GM18858 (cell line): ENCODE results near the gene OTULIN.

ENCODE experiments used
- ATAC-seq: cut with Tn5 transposase; IDR thresholded peaks from one replicate; pipeline ENCODE4 v1.9.1; 2021; ENCODE audit not compliant: unreplicated experiment

The OTULIN gene

DNA sequence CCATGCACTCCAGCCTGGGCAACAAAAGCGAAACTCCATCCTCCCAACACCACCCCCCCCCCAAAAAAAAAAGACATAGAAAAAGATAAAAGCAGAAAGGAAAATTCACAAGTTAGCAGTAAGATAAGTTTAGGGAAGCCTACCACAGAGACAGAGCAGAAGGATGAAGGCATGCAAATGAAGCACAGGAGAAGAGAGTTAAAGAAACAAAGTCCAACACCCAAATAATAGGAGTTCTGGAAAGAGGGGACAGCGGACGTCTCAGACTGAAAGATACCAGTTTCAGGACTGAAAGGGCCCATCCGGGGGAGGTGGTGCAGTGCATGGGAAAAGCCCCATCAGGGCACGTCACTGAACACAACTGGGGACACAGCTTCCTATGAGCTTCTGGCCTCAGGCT, 54.3 kb downstream of the OTULIN start:
- ATAC-seq, result no peak

DNA sequence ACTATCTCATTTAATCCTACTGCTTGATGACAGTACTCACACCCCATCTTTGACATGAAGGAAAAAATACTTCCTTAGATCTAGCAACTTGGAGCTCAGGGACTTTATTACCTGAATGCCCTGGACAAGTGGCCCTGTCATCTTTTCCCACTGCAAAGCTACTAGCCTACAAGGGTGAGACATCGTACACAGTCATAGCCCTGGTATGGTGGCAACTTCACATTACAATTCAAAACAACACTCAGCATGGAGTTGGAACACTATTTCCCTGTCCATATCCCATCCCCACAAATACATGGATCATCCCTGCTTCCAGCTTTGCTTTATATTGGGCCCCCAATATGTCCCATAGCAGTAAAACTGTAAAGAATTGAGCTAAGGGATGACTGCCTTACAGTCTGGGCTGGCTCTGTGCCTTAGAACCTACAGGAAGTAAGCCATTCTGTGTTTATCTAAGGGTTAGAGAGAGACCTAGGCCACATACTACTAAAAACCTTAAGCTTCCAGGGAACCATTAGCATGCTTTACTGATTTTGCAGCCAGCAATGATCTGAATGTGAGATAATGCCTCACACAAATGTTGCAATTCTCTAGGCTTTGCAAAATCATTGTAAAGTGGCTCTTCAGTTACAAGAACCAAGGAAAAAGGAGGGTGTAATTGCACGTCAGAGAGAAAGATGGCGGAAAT, 55.9 kb downstream of the OTULIN start:
- no peak for ATAC-seq

DNA sequence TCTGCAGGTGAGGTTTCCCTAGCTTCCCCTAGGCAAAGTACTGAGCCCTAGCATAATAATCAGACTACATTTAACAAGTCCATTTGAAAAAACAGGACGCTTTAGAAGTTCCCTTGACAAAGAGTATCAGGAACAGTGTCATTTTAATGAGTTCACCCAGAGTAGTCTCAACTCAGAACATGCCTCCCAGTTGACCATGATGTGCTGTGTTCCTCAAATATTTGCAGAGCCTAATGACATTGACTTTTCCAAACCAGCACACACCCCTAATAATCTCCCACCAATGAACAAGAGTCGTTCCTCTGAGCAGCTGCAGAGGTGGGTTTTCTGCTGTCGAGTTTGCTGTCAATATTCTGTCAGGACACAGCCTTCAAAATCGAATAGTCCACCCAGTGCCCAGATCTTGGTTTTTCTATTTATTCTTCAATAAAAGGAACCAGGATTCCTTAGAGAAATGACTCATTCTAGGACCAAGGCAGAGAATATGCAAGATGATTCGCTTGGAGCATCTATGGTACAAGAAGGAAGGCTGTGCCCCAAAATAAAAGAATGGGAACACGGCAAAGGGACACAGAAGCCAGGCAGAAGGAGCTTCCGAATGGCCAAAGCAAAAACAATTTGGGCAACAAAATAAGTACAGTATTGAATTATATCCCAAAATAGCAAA, 57.6 kb downstream of the OTULIN start:
- ATAC-seq, result no peak

DNA sequence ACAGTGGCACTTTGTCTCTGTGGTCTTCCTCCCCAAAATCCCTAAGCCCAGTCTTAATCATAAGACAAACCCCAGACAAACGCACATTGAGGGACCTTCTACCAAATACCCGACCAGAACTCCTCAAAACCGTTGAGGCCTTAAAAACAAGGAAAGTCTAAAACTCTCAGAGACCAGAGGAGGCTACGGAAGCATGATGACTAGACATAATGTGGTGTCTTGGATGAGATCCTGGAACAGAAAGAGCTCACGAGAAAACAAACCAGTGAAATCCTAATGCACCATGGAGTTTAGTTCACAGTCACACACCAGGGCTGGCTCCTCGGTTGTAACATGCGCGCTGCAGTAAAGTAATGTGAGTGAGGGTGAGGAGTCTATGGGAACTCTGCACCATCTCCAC, 58.4 kb downstream of the OTULIN start:
- no peak for ATAC-seq

DNA sequence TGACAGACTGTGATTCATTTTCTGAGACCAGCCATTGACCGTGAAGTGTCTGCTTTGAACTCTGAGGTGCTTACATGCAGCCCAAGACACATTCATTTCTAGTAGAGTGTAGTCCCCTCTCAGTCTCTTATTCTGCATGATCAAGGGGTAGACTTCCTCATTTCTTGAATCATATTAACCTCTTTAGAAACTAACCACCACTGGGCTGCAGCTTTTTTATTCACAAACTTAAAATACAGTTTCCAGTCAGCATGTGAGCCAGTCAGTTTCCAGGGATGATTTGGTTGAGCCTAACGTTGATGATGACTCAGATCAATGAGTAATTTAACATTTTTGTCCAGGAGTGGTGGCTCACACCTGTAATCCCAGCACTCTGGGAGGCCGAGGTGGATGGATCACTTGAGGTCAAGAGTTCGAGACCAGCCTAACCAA, 59.2 kb downstream of the OTULIN start:
- no peak for ATAC-seq

DNA sequence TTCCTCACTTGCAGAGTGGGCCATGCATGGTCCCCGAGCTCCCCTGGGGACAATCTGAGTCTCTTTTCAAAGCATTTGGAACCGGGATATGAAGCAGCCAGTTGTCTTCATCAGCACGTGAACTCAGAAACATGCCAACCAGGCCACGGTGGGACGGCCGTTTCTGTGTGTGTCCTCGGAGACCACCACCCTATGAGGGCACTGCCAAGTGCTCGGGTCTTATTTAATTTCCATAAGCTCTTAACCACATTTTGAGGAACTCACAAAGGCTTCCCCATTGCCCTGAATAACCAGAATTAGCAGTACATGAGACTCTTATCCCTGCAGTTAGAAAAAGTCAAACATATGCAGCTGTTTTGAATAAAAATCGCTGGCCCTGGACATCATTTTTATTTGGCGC, 60.1 kb downstream of the OTULIN start:
- ATAC-seq, result no peak

DNA sequence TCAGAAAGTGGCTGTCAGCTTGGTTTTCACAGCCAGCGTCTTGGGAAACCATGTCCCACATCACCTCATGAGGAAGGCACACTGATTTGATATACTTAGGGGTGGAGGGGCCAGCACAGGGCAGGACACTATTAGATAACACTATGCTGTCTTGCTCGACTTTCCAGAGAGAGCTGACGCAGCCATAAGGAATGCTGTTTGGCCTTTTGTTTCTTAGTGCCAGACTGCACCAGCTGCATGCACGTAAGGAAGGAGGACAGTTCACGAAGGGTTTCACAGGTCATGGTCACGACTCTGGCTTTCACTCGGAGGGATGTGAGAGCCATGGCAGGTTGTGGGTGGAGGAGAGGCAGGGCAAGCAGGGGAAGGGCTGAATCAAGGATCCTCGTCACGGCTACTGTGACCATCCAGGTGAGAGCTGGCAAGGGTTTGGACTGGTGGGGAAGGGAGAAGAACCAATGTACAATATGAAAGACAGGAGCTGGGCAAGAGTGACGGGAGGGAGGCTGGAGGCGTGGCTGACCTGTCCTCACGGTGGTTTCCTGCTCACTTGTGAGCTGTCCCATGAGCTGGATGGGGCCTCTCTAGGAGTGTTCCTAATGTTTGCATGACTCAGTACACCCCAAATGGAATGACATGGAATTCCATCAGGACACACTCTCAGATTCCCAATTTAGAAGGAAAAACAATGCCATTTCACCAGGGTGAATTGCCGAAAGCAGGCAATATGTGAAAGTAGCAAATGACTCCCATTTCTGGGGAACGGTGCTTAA, 61.7 kb downstream of the OTULIN start:
- ATAC-seq, result no peak

DNA sequence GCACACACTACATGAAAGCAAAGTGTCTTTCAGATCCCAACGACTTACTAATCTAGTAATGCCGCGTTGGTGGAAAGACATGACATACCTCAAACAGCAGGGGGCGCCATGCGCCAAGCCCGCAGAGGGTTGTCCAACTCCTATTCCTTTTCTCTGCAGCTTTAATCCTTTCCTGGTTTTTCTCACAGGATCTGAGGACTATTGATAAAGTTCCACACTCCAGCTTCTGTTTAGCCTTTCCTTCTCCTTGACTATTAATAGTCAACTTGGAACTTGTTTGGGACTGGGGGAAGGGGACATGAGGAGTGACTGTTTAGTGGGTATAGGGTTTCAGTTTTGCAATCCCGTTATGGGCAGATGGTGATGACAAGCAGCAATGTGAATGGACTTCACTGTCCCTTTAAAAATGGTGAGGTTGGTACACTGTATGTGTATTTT, 62.9 kb downstream of the OTULIN start:
- ATAC-seq, result peak; percentile 75

DNA sequence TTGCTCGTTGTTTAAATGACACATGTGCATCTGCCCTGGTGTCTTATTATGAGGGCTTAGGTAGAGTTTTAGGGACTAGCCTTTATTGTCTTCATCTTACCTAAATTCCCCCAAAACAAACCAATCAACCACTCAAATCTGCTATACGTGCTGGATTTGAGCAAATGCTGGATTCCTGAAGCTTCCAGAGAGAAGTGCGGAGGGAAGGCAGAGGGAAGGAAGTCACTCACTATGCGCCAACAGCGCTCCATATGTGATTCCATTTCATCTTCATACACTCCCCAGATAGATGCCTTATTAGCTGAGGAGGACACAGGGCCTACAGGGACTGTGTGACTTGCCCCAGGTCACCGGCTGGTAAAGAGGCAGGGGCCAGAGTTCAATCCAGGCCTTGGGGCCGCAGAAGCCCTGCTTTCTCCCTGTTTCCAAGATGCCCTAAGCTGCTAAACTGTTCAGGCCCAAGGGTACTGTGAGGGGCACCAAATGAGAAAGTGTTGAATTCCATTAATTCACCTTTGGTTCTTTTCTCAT, 63.5 kb downstream of the OTULIN start:
- ATAC-seq, result no peak

DNA sequence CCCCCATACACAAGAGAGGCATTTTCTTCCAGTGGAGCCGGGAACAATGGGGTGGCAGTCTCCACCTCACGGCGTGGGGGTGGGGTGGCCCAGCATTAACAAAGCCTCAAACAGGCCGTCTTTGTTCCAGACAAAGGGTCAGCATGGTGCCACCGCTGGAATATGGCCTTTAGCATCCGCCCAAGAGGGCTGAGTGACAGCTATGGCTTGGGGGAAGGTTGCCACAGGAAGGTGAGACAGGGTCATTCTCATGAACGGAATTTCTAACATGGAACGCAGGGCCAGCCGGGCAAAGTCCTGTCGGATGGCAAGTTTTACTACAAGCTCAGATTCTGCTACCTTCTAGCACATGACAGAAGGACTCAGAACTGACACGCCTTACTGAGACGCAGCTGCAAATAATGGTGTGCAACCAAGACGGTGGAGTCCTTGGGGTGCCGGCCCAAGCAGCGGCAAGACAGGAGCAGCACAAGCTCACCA, 64.0 kb downstream of the OTULIN start:
- ATAC-seq, result no peak

DNA sequence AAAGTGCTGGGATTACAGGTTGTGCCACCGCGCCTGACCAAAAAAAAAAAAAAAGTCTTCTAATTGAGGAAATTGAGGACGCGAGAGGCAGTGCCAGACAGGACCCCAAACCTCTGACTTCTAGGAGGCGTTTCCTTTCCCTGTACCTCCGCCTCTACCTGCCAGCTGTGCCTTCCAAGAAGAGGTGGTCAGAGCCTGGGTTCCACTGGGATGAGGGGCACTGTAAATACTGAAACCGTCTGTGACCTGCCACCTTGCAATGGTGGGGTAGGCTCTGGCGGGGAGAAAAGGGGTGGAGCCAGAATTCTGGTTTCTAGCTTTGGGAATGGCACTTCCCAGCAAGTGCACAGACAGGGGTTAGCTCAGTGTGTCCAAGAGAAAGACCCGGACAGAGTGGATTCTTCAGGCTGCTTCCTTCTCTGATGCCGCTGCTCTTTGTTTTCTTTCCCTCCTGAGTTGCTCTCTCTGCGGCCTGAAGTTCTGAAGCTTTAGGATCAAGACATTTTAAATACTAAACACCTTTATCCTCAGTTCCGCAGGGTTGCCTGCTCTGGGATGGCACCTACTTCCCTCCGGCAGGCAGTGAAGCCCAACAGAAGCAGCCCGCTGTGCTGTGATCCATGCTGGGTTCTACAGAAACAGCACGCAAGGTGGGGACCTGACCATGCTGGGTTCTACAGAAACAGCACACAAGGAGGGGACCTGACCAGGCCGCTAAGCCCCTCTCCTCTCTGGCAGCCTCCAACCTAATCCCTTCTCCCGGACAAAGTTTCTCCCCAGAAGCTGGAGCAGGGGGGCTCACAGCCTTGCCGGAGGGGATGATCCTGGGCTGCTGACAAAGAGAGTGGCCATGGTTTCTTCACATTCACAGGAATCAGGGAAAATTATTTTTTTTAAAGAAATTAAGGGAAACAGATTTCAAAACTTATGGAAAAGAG, 65.2 kb downstream of the OTULIN start:
- ATAC-seq, result no peak

DNA sequence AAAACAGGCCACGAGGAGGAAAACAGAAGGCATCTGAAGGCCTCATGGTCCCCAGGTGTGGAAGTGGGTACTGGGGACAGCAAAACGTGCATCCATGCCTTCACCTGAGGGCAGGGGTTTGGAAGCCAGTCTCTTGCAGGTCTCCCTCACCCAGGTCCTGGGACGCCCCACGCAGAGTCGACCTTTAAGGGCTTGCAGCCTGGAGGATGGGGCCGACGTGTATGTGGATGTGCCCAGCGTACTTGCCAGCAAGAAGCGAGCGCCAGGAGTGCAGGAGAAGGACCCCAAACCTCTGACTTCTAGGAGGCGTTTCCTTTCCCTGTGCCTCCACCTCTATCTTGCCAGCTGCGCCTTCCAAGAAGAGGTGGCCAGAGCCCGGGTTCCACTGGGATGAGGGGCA, 65.9 kb downstream of the OTULIN start:
- no peak for ATAC-seq

DNA sequence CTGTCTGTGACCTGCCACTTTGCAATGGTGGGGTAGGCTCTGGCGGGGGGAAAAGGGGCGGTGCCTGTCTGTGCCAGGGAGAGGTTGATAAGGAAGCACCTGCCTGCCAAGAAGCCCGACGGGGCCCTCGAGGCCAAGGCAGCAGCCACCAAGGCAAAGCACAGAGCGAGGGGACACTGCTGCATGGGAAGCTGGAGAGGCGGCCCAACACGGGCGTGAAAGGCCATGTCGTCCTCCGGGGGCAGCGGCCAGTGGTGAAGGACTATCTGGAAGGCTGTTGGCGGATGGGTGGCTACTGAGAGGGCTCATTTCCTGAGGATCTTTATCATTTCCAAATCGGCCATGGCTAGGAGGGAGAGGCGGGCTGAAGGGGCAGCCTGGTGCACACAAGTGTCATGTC, 66.4 kb downstream of the OTULIN start:
- ATAC-seq, result no peak

DNA sequence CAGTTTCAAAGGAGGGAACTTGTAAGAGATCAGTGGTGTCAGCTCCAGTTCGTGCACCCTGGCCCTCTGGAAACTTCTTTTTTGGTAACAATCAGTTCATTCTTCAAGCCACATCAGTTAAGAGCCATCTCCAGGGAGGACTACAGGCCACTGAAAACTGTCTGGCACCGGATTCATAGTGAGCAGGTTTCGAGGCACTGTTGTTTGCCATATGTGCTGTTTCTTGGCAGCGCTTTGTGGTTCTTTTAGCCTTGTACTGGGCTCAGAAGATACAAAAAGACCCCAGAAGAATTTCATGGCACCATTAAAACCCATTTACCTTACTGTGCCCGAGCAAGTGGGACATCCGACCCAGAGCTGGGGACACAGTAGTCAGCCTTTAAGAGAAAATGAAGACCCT, 68.5 kb downstream of the OTULIN start:
- ATAC-seq, result no peak

DNA sequence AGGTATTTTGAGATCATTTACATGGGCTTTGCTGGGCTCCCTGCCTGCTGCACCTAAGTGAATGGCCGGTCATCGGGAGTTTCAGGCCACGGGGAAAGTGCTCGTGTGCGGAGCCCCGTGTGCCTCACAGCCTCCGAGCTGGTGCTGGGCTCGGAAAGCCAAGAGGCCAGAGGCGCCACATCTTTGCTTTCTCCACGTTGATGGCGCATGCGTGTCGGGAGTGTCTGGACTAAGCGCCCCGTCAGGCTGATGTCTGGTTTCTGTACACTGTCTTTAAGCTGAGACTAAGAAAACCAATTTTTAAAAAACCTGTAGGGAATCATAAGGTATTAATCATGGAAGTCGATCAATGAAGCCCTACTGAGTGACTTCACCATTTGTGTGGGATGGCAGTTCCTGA, 69.1 kb downstream of the OTULIN start:
- no peak for ATAC-seq

DNA sequence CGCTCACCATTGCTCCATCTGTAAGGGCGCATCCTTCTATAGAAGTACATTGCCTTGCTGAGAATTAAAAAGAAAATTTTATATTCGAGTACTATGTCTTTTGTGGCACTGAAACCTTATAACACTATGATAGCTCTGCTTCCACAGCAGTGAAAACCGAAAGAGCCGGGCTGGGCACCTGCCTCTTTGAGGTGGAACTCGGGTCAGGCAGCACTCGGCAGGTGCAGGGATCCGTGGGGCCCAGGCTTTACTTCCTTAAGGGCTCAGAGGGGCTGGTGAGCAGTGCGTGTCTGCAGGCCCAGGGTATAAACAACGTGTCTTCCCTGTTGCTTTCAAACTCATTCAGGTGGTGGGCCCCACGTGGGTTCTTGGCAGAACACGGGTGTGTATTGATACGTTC, 69.9 kb downstream of the OTULIN start:
- ATAC-seq, result no peak

DNA sequence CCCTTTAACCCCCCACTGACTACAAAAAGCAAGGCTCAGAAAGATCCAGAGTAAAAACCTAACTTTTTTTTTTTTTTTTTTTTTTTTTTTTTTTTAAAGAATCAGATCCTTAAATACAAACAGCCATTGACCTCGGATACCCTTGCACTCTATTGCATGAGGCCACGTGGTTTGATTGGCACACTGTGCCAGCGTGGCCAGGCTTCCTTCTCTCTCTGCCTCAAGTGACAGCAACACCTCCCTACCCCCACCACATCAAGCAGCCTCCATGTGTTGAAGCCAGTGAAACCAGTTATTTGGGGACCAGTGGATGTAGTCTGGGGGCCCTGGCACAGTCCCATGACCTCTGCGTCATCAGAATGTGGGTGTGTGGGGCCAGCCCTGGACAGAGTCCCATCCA, 71.4 kb downstream of the OTULIN start:
- ATAC-seq, result no peak

DNA sequence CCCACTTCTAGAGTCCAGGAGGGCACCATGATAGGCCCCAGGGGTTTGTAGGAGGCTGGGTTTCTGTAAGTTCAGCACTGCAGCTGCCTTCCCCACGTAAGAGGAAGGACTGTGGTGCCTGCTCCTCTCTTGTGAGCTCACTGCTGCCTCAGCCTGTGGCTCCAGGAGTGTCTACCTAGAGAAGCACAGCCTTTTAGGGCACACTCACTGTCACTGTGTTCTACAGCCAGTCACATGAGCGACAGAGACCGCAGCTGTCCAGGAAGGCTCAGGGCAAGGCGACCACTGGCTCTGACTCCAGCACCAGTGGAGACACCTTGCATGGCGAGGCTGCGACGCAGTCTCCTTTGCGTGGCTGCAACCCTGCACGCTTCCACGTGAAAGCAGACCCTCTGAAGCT, 72.8 kb downstream of the OTULIN start:
- no peak for ATAC-seq

DNA sequence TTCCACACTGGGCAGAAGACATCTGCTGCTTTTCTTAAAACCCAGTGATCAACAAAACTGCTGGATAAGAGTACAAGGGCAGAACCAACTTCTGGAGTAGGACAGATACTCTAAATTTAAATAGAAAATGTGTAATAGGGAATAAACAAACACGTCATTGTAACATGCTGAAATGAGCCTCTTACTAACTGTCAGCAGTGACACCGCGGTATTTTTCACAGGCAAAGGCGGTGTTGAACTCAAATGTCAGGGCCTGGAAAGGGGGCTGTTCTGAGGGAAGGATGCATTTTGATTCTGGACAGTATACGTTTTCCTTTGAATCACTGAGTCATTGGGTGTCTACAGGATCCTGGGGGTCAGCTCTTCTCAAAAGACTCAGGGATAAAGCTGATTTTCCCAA, 73.5 kb downstream of the OTULIN start:
- no peak for ATAC-seq

DNA sequence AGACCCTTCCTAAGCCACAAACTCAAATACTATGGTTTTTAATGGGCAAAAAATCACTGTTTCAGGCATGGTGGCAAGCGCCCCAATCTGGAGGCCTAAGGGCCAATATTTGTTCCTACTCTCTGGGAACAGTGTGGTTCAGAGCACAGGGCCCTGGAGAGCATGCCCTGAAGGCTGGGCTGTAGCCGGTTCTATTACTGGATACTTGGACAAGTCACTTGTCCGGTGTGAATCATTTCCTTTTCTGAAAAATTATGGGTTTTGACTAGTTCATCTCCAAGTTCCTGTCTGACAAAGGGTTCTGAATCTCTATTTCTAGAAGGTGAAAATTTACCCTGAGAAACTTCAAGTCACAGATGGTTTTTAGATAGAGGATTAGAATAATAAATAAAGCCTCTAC, 75.0 kb downstream of the OTULIN start:
- no peak for ATAC-seq

DNA sequence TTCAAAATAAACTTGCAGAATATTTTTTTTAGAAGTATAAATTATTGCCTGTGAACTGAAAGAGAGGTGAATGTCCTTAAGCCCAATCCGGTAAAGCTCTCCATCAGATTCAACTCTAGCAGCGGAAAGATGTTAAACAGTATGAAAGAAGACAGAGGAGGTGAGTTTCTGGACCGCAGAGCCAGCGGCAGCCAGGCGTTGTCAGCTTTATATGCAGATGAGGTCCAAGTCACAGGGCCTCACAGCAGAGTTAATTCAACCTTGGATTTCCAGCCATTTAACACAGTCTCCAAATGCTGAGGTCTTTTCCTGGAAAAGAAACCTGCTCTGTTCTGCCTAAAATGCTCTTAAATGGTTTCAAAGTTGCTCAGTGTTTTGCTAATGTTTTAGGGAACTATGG, 75.5 kb downstream of the OTULIN start:
- no peak for ATAC-seq
